Ecto neural progenitor cell (in vitro differentiated cells): ENCODE results near the gene DUS3L.

ENCODE experiments used
- DNase-seq: peaks from one replicate; pipeline ENCODE4 v3.0.0-alpha.2; 2018; ENCODE audit warnings: low spot score

Gene DUS3L, protein sequence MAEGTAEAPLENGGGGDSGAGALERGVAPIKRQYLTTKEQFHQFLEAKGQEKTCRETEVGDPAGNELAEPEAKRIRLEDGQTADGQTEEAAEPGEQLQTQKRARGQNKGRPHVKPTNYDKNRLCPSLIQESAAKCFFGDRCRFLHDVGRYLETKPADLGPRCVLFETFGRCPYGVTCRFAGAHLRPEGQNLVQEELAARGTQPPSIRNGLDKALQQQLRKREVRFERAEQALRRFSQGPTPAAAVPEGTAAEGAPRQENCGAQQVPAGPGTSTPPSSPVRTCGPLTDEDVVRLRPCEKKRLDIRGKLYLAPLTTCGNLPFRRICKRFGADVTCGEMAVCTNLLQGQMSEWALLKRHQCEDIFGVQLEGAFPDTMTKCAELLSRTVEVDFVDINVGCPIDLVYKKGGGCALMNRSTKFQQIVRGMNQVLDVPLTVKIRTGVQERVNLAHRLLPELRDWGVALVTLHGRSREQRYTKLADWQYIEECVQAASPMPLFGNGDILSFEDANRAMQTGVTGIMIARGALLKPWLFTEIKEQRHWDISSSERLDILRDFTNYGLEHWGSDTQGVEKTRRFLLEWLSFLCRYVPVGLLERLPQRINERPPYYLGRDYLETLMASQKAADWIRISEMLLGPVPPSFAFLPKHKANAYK

DNA sequence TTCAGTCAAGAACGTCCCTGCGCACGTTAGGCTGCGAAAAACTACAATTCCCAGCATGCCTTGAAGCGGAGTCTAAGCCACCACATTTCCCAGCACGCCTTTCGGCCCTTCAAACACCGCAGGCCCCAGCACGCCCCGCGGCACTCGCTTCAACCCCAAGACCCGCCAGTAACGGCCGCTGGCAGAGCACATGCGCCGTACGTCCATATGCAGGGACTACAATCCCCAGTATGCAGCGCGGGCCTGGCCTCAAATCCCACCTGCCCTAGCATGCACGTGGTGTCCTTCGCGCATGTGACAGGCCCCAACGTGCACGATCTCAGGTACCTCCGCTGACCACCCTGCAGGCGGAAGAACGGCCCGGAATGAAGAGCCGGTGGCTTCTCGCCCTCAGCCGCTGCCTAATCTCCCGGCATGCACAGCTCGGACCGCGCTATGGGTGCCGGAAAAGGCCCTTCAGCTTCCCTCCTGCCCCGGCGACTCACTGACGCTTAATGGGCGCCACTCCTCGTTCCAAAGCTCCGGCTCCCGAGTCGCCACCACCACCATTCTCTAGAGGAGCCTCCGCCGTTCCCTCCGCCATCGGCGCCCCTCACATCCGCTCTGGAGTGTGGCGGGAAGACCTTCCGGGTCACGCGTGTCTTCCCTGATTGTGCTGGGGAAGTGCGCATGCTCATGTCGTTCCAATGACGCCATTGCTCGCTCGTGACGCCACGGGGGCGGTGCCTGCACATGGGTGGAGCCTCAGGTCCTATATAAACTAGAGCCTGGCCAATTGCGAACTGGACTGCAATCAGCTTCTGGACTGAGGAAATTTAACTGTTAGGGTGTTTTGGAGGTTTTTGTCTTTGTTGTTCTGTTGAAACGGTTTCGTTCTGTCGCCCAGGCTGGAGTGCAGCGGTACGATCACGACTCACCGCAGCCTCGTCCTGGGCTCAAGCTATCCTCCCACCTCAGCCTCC is at the start of gene DUS3L:
DUS3L (minus strand) TSS at position 605 of the 962 bp plus-strand sequence; CDS start at position 583, 22 bp downstream.
- DNase-seq: peak; percentile 97

DNA sequence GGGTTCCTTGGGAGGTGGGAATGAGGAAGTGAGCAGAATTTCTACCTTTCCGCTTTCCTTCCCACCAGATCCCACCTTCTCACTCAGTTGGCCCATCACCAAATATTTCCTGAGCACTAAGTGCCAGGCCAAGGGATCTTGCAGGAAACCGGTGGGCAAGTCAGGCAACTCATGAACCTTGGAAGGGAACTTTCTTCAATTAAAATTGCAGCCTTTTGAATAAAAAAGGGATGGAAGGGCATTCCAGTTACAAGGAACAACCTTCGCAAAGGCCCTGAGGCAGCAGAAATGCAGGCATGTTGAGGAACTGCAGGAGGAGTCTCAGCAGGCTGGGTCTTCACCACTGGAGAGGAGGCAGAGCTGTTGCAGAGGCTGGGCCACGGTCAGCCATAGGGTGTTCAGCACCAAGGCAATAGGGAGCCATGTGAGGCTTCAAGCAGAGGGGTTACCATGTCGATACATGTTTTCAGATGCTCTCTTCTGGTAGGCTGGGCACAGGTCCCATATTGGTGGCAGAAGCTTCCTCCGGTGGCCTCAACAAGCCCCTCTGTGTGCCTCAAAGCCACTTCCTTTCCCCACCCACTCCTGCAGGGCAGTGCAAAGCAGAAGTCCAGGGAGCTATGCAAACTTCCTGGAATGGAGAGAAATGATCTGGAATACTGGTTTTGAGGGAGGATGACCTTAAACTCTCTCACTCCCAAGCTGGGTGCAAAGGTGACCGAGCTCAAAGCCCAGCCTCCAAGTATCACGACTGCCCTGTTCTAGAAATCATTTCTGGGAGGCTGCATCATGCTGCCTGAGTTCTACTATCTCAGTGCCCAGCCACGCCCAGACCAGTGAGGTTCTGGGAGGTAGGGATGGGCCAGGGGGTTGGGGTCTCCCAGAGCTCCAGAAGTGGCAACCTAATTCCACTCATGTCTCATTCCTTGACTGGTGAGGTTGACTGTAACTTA is 48.4 kb upstream of the DUS3L start, which contains the start of gene FUT6:
FUT6 (minus strand) TSS at position 638 of the 953 bp plus-strand sequence. CDS start 7,135 bp downstream, outside the sequence.
- no peak for DNase-seq

DNA sequence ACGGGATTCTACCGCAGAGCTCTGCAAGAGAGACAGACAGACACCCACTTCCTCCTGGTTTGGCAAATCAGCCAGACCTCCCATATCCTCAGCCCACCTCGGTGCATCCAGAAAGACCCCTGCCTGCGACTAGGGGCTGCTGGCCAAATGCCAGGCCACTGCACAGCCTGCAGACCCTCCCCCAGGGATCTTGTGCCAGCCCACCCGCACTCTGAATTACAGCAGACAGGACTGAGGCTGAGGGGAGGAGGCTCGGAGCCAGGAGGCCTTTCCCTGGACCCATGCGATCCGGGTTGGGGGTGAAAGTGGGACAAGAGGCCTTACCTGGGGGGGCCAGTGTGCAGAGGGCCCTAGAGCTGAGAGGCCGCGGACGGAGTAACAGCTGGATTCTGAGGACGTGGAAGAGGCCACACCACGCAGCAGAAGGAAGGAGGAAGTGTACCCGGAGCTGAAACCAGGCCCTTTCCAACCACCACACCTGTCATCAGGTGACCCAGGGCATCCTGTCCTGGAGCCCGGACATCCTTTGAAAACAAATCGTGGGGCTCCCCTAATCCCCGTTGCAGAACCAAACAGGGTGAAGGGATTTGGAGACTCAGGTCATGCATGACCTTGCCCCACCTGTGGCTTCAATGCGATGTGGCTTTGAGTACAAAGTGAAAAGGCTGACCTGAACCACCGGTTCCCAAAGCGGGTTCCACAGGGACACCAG is 47.5 kb upstream of the DUS3L start:
- no peak for DNase-seq

DNA sequence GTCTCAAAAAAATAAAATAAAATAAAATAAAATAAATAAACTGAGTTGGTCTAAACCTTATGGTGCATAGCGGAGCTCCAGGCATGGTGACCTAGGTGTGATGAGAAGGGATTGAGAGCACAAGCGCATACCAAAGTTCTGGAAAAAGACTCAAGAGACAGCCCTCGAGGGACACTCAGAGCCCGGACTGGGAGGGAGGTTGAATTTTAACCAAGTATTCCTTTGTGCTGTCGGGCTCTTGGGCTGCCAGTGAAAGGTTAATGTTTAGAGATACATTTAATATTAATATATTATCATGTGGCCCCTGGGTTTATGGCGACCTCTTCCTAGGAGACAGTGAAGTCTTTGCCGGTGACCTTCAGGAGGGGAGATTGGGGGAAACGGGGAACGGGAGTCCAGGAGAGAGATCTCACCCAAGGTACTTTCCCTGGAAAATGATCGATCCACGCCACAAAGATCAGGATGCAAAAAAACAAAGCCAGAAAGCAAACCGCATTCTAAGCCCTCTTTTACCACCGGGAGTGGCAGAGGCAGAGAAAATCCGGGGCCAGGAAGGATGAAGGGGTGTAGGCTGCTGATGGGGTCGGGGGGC is 46.9 kb upstream of the DUS3L start:
- no peak for DNase-seq

DNA sequence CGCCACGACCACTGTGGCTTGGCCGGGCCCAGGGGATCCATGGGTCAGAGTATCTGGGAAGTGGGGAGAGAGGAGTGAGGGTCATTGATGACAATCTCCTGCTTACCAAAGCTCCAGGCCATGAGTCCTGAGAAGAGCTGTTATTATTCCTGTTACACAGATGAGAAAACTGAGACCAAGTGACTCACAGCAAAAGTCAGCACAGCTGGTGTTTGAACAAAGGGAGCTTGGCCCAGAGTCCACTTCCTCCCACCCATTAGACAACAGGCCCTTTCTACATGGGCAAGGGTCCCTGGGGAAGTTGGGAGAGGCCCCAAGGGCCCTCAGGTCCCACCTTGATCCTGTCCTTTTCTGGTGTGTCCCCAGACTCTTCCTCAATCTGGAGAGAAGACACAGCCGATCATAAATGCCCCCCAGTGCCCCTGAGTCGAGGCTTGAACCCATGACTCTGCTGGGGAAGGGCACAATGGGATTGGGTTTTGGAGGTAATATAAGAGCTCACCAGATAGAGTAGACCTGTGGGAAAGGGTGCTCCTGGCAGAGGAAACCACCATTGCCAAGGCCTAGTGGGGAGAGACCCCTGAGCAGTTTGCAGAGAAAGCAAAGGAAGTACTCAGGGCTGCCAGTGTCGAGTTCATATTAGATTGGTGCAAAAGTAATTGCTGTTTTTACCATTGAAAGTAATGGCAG is 41.7 kb upstream of the DUS3L start:
- DNase-seq: no peak

DNA sequence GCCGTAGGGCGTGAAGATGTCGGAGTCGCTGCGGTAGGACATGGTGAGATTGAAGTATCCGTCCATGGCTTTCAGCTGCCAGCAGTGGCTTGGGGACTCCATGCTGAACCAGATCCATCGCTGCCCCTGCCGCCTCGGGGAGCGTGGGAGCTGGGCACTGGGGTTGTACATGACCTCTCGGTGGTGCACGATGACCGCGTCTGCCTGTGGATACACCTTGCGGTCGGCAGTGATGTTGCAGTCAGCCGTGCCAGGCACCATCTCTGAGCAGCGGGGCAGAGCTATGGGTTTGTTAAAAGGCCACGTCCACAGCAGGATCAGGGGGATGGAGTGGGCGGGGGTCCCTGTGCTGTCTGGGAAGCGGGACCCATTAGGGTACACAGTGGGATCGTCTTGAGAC is 41.1 kb upstream of the DUS3L start:
- no peak for DNase-seq

DNA sequence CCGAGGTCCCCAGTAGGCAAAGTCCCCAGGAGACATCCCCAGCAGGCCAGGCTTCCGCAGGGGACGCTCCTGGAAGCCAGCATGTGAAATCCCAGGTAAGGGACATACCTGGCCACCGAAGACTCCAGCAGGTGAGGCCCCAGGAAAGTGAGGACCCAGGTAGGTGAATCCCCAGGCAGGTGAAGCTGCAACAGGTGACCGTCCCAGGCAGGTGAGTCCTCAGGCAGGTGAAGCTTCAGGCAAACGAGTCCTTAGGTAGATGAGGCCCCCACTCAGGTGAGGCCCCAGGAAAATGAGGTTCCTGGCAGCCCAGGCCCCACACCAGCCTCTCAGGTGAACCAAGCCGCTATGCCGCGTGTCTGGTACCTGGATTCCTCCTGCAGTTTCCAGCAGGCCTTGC is 40.2 kb upstream of the DUS3L start:
- DNase-seq: no peak

DNA sequence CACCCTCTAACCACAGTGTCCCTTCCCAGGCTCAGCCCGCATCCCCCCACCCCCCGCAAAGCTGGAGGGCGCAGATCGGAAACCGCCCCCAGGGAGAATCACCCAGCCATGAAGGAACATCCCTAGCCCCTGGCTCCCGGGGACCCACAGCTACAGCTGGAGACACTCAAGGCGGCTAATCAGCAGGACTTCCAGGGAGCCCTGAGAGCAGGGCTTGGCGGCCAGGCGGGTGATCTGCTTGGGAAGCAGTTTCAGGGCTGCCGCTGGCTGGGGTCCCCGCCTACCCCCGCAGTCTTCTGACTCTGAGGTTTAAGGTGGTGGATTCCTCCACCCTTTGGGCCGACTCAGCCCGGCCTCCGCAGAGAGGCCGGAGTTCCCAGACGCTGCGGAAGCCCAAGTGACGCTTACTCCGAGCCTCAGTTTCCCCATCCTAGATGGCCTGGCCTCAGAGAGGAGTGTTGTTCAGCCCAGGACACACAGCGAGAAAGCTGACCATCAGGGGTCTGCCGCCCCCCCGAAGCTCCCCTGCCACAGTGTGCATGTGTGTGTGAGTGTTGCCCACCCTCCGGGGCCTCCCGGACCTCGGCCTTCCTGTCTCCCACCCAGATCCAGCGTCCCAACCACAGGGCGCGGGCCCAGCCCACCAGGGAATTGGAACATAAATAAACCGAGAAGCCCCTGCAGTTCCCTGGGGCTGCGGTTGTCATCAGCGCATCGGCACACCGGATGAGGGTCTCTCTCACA is 38.8 kb upstream of the DUS3L start:
- DNase-seq: no peak

DNA sequence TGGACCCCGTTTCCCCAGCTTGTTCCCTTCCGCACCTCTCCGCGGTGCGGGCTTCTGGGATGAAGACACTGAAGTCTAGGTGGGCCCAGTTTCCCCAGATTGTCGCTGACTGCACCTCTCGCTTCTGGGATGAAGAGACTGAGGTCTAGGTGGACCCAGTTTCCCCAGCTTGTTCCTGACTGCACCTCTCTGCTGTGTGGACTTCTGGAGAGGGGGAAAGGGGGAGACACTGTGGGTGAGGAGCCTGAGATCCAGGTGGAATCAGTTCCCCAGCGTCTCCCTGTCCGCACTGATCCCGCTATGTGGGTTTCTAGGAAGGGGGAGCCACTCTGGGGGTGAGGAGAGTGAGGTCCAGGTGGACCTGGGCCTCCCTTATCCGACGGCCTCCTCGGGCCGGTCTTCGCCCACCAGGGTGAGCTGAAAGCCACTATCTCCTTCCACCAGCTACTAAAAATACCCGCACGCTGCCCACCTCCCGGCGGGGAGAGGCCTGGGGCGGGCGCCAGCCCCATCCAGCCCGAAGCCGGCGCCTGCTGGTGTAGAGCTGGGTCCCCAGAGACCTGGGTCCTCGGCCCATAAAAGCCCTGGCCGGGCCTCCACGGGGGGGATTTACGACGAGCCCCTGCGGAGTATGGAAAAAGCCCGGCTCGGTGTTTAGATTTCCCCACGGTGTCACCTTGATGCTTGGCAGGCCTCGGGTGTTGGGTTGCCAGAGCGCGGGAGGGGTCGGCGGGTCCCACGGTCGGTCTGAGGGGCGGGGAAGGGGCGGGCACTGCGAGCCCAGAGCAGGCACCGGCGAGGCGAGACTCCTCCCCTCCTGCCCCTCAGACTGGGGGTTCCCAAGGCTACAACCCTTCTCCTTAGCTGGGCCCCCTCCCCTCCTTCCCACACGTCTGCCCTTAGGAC is 38.0 kb upstream of the DUS3L start:
- DNase-seq: peak; percentile 78

DNA sequence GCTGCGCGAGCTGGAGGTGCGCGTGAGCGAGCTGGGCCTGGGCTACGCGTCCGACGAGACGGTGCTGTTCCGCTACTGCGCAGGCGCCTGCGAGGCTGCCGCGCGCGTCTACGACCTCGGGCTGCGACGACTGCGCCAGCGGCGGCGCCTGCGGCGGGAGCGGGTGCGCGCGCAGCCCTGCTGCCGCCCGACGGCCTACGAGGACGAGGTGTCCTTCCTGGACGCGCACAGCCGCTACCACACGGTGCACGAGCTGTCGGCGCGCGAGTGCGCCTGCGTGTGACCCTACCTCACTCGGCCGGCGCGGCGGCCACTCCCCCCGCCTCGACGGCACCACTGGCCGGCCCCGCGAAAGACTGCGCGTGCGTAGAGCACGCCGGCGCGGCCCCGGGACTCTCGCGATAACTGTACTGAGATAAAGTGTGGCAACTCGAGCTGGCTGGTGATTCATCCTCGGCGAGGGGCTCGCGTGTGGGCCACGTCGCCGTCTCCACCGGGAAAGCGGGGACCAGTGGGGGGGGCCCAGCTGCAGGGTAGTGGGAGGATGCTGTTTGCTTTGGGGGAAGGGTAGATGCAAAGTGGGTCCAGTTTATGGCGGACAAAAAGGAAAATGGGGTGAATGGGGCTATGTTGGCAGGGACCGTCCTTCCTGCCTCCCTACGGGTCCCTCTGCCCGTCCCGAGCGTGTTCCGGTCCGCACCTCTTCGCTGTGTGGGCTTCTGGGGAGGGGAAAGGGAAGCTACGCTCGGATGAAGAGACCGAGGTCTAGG is 37.1 kb upstream of the DUS3L start:
- peak; percentile 98 for DNase-seq

DNA sequence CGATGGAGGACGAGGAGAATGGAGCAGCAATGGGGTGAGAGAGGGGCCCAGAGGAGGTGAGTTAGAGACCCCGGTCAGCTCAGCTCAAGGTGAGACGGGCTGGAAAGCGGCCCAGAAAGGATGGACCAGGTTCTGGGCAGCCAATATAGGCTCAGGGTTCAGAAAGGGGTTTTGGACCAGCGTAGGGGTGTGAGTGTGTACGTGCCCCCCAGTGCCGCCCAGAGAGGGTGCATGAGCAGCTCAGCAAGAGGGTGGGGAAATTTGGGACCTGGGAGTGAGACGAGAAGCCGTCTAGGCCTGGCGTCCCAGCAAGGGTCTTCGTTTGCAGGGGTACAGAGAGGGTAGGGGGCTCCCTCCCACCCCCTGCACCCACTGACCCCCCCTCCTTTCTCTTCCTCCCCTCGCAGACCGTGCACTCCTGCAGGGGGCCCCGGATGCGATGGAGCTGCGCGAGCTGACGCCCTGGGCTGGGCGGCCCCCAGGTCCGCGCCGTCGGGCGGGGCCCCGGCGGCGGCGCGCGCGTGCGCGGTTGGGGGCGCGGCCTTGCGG is 36.5 kb upstream of the DUS3L start:
- no peak for DNase-seq

DNA sequence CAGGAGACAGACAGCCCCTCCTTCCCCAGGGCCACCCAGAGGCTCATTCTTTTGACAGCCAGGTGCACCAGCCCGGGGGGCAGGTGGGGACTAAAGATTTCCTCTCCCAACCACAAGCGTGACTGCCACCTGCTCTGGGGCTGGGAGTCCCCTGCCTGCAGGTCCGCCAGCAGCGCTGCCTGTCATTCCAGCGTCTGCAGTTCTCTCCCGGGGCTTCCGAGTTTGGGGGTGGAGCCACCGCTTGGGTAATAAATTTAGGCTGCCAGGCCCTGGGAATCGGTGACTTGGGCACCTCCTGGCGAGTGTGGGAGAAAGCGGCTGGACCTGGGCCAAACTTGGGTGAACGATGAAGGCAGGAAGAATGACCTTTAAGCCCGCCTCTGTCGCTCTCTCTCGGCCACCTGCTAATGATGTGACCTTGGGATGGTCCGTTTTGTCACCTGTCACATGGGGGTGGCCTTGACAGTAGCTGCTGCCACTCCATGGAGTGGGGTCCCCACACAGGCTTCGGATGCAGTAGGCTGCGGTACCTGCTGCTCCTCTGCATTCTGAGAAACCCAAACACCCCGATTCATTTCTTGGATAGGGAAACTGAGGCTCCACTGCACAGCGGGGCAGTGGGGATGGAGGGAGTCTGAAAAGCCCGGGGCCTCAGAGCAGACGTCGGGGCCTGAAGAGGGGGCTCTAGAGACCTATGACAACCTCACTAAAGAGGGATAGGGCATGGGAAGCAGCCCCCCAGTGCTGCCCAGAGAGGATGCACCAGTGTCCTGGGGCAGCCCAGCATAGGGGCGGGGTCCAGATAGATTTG is 35.8 kb upstream of the DUS3L start:
- peak; percentile 75 for DNase-seq

DNA sequence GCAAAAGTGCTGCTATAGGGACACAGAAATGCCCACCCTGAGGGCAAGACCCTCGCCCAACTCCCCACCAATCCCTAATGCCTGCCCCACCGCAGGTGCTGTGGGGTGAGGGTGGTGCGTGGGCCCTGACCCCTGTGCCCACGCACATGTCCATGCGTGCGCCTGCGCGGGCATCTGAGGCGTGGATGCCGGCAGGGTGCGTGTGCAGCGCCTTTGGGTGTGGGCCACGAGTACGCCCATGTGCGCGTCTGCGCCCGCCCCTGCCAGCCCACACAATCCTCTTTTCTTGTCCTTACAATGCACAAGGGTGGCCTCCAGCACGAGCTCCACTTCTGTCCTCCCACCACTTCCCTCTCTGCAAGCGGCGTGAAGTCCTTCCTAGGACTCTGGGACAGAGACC is 34.2 kb upstream of the DUS3L start:
- no peak for DNase-seq

DNA sequence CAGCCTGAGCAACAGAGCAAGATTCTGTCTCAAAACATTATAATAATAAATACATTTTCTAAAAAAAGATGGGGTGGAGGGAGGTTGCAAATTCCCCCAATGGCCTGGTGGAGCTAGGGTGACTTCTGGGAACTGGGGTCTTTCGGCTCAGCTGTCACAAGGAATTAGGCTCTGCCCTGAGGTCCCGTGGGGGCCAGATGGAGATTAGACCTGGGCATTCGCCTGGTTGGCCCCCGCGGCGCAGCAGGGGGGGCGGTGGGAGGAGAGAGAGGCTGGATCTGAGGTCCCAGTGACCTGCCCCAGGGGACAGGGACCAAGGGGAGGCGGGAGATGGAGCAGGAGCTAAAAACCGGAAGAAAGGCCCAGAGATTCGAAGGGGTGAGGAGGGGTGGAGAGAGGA is 33.8 kb upstream of the DUS3L start:
- no peak for DNase-seq

DNA sequence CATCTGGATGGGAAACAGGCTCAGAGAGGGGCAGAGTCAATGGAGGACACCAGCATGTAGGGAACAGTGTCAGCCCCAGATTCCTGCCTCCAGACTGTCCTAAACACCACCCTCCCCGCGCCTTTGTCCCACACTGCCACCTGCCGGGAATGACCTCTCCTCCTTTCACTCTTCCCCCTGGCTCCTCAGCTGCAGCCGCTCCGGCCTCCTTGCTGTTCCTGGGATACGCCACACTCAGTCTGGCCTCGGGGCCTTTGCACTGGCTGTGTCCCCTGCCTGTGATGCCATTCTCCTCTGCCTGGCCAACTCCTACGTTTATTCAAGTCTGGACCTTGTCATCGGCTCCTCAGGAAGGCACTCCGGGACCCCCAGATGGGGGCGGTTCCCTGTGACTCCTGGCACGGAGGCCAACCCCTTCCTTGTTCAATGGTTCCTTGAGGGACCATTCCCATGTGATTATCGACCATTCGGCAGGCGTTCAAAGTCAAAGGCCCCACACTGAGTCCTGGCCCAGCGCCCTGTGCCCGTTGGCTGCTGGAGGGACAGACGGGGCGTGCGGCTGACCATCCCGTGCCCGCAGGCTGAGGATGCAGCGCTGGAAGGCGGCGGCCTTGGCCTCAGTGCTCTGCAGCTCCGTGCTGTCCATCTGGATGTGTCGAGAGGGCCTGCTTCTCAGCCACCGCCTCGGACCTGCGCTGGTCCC is 32.8 kb upstream of the DUS3L start:
- no peak for DNase-seq
